ENCODE measurements around the gene POU3F1.
A peak's percentile ranks its signal among the peaks of the same experiment; 100 is the strongest.

POU3F1 gene

GRCh38 chr1:38003261-38004250, 43.0 kb downstream of the POU3F1 start:
- DNase-seq: peak; percentile 49

GRCh38 chr1:38000529-38001455, 45.8 kb downstream of the POU3F1 start:
- DNase-seq: peak; percentile 57

GRCh38 chr1:38000233-38000528, 46.4 kb downstream of the POU3F1 start:
- DNase-seq: no peak

GRCh38 chr1:37999430-38000232, 47.0 kb downstream of the POU3F1 start:
- DNase-seq: peak; percentile 85

GRCh38 chr1:37998913-37999429, 47.6 kb downstream of the POU3F1 start:
- DNase-seq: no peak

GRCh38 chr1:37998089-37998808, 48.3 kb downstream of the POU3F1 start:
- DNase-seq: no peak

GRCh38 chr1:37997256-37998088, 49.1 kb downstream of the POU3F1 start:
- no peak for DNase-seq

- DNase-seq: peak; percentile 58
Observed at GRCh38 chr1:37995751-37996345, 50.7 kb downstream of the POU3F1 start.

- DNase-seq: peak; percentile 14
Observed at GRCh38 chr1:37994886-37995566, 51.6 kb downstream of the POU3F1 start.
